Nephron progenitor cell (in vitro differentiated cells): Measurements from ENCODE around the gene FBXO21.
"Not testable (repeated sequence)": the region's sequence is repeated elsewhere in the genome, so short reads cannot be mapped to it uniquely, and the experiment has no call there.

Experiments
- DNase-seq: peaks from one replicate; pipeline ENCODE4 v3.0.0; 2021
- H3K27ac Mint-ChIP-seq: 2 replicates; pipeline ENCODE4 v1.8.0; 2021; ENCODE audit warnings: mild to moderate bottlenecking, moderate library complexity, mixed read lengths
- H3K27me3 Mint-ChIP-seq: 2 replicates; pipeline ENCODE4 v1.8.0; 2021; ENCODE audit warnings: mild to moderate bottlenecking, low read depth, mixed read lengths; ENCODE audit not compliant: poor library complexity
- H3K36me3 Mint-ChIP-seq: 2 replicates; pipeline ENCODE4 v1.8.0; 2021; ENCODE audit warnings: low read depth, mixed read lengths
- H3K4me1 Mint-ChIP-seq: 2 replicates; pipeline ENCODE4 v1.8.0; 2021; ENCODE audit warnings: mixed read lengths
- H3K4me3 Mint-ChIP-seq: 2 replicates; pipeline ENCODE4 v1.8.0; 2021; ENCODE audit warnings: mild to moderate bottlenecking, moderate library complexity, mixed read lengths
- H3K9me3 Mint-ChIP-seq: 2 replicates; pipeline ENCODE4 v1.8.0; 2021; ENCODE audit warnings: mild to moderate bottlenecking, moderate library complexity, mixed read lengths
- CTCF ChIP-seq: fragments of 200-600 bp; sonication (generic); IDR thresholded peaks from 2 replicates; pipeline ENCODE4 v1.5.0; 2021; ENCODE audit warnings: antibody characterized with exemption

Gene FBXO21

GRCh38 chr12:117187421-117187820 lies 2.8 kb downstream of the FBXO21 start:
- Mint-ChIP-seq H3K27ac (peak overlapping the region; percentile 34), H3K27me3 (peaks cover 15% of the 10 kb centered on the region), H3K4me1 (peaks cover 30% of the 10 kb centered on the region), H3K9me3 (peaks cover 20% of the 10 kb centered on the region), H3K36me3 (peaks cover 52% of the 10 kb centered on the region), H3K4me3 (peak overlapping the region; percentile 49)
- no peak for DNase-seq
- no peak for TF ChIP-seq CTCF

- DNase-seq, result no peak
- no peak for TF ChIP-seq CTCF
- Mint-ChIP-seq H3K9me3 (peaks cover 37% of the 10 kb centered on the region), H3K27ac (no peak overlapping the region), H3K27me3 (peaks cover 4% of the 10 kb centered on the region), H3K4me1 (peaks cover 14% of the 10 kb centered on the region), H3K4me3 (no peak overlapping the region), H3K36me3 (peaks cover 97% of the 10 kb centered on the region)
These were observed 7.4 kb downstream of the FBXO21 start for GRCh38 chr12:117182866-117183265.

GRCh38 chr12:117181468-117181843 lies 8.8 kb downstream of the FBXO21 start:
- H3K4me3 Mint-ChIP-seq, H3K27me3 Mint-ChIP-seq, H3K27ac Mint-ChIP-seq, H3K4me1 Mint-ChIP-seq, DNase-seq: not testable (repeated sequence)
- peaks cover 33% of the 10 kb centered on the region for H3K9me3 Mint-ChIP-seq
- peaks cover 95% of the 10 kb centered on the region for H3K36me3 Mint-ChIP-seq

- TF ChIP-seq CTCF, result no peak
- DNase-seq, result no peak
- Mint-ChIP-seq H3K9me3 (peaks cover 33% of the 10 kb centered on the region), H3K27me3 (peaks cover 4% of the 10 kb centered on the region), H3K36me3 (peaks cover 95% of the 10 kb centered on the region), H3K27ac (no peak overlapping the region), H3K4me3 (no peak overlapping the region), H3K4me1 (peaks cover 8% of the 10 kb centered on the region)
These were observed 9.4 kb downstream of the FBXO21 start for GRCh38 chr12:117180758-117181467.

GRCh38 chr12:117178745-117179144 lies 11.5 kb downstream of the FBXO21 start:
- TF ChIP-seq CTCF, result no peak
- Mint-ChIP-seq H3K4me1 (peaks cover 8% of the 10 kb centered on the region), H3K27ac (no peak overlapping the region), H3K27me3 (peaks cover 4% of the 10 kb centered on the region), H3K9me3 (peaks cover 29% of the 10 kb centered on the region), H3K4me3 (no peak overlapping the region), H3K36me3 (peaks cover 91% of the 10 kb centered on the region)
- no peak for DNase-seq

GRCh38 chr12:117178301-117178700 lies 12.0 kb downstream of the FBXO21 start:
- DNase-seq, result no peak
- no peak for TF ChIP-seq CTCF
- Mint-ChIP-seq H3K27me3 (peaks cover 4% of the 10 kb centered on the region), H3K27ac (peak overlapping the region; percentile 30), H3K4me1 (peaks cover 8% of the 10 kb centered on the region), H3K36me3 (peaks cover 91% of the 10 kb centered on the region), H3K4me3 (no peak overlapping the region), H3K9me3 (peaks cover 25% of the 10 kb centered on the region)
